Measurements from ENCODE around the gene DLX4. TPM values are rescaled to one million over a fixed set of nuclear protein-coding genes. Genes with fewer than 3 reads are reported as not detected.

Gene DLX4
- total RNA-seq (2022; extraction: Qiagen RNA extraction; ENCODE audit: low read depth), result 1.4 to 3.2 TPM (median 2.6 TPM) in 5 replicates

GRCh38 chr17:49969134-49969759 is at the start of gene DLX4:
Gene DLX4 (plus strand): TSS chr17:49969190. CDS start chr17:49969469, 279 bp downstream.

GRCh38 chr17:49995055-49995738 is 26.2 kb downstream of the DLX4 start, which contains the start of gene DLX3:
Gene DLX3 (minus strand): TSS chr17:49995224. CDS start chr17:49994998, 226 bp downstream.

Other genes with a start within 250 kb of the DLX4 start
- gene FAM117A, start 205.1 kb upstream of the DLX4 start, total RNA-seq (2022; extraction: Qiagen RNA extraction; ENCODE audit: low read depth), result 0.94 to 1.4 TPM (median 1.0 TPM) in 5 replicates
- 28.4 to 32.8 TPM (median 29.6 TPM) in 5 replicates for gene KAT7, start 180.5 kb upstream of the DLX4 start, total RNA-seq (2022; extraction: Qiagen RNA extraction; ENCODE audit: low read depth)
- not detected in 5 replicates for gene TAC4, start 121.1 kb upstream of the DLX4 start, total RNA-seq (2022; extraction: Qiagen RNA extraction; ENCODE audit: low read depth)
- gene DLX3, start 26.0 kb downstream of the DLX4 start, total RNA-seq (2022; extraction: Qiagen RNA extraction; ENCODE audit: low read depth), result 0.14 to 0.23 TPM (median 0.19 TPM) in 5 replicates
- gene ITGA3, start 86.9 kb downstream of the DLX4 start, total RNA-seq (2022; extraction: Qiagen RNA extraction; ENCODE audit: low read depth), result 411 to 486 TPM (median 441 TPM) in 5 replicates
- 11.3 to 19.7 TPM (median 17.8 TPM) in 5 replicates for gene PDK2, start 126.2 kb downstream of the DLX4 start, total RNA-seq (2022; extraction: Qiagen RNA extraction; ENCODE audit: low read depth)
- gene SAMD14, start 161.0 kb downstream of the DLX4 start, total RNA-seq (2022; extraction: Qiagen RNA extraction; ENCODE audit: low read depth), result 0.22 to 0.85 TPM (median 0.35 TPM) in 5 replicates
- gene PPP1R9B, start 181.5 kb downstream of the DLX4 start, total RNA-seq (2022; extraction: Qiagen RNA extraction; ENCODE audit: low read depth), result 47.0 to 62.9 TPM (median 59.0 TPM) in 5 replicates
- 0.84 to 1.9 TPM (median 1.5 TPM) in 5 replicates for gene SGCA, start 196.8 kb downstream of the DLX4 start, total RNA-seq (2022; extraction: Qiagen RNA extraction; ENCODE audit: low read depth)
- 6.9 to 12.8 TPM (median 10.5 TPM) in 5 replicates for gene COL1A1, start 232.4 kb downstream of the DLX4 start, total RNA-seq (2022; extraction: Qiagen RNA extraction; ENCODE audit: low read depth)

All from A549 treated with CpdA at 1 μM for 4 hours (cell line).